HG03196 (cell line): ENCODE data around the gene HNRNPUL2.

ENCODE experiments used
- ATAC-seq: cut with Tn5 transposase; IDR thresholded peaks from one replicate; pipeline ENCODE4 v1.9.1; 2021; ENCODE audit not compliant: unreplicated experiment

Gene HNRNPUL2

GRCh38 chr11:62671608-62672389 is 55.5 kb downstream of the HNRNPUL2 start, which contains the start of the genes LBHD1 and UQCC3:
TSS of gene LBHD1 (minus strand) at chr11:62672267. CDS start at chr11:62670031, 2,236 bp downstream.
TSS of gene UQCC3 (plus strand) at chr11:62671673. CDS start at chr11:62671746, 73 bp downstream.
- ATAC-seq: peak; percentile 43

- no peak for ATAC-seq
These were observed 56.0 kb downstream of the HNRNPUL2 start for GRCh38 chr11:62671236-62671607.

GRCh38 chr11:62669420-62670161 is 57.7 kb downstream of the HNRNPUL2 start:
- no peak for ATAC-seq

GRCh38 chr11:62667460-62667859 is 59.8 kb downstream of the HNRNPUL2 start:
- ATAC-seq: no peak

- no peak for ATAC-seq
These were observed 60.9 kb downstream of the HNRNPUL2 start for GRCh38 chr11:62666259-62666926.

GRCh38 chr11:62665599-62666258 is 61.5 kb downstream of the HNRNPUL2 start:
- ATAC-seq: peak; percentile 19

GRCh38 chr11:62665075-62665598 is 62.1 kb downstream of the HNRNPUL2 start, which contains the start of the genes C11orf98 and CSKMT:
TSS of gene C11orf98 (minus strand) at chr11:62665210. CDS start at chr11:62665169, 41 bp downstream.
TSS of gene CSKMT (plus strand) at chr11:62665312. CDS start at chr11:62665880, 568 bp downstream.
- ATAC-seq: peak; percentile 81

GRCh38 chr11:62664405-62665074 is 62.7 kb downstream of the HNRNPUL2 start:
- peak; percentile 25 for ATAC-seq
